Heart left ventricle (tissue), 16 donors: Measurements from ENCODE around the gene SIGLECL1. TPM values are rescaled to one million over a fixed set of nuclear protein-coding genes. Genes with fewer than 3 reads are reported as not detected.

Source experiments
- ATAC-seq, 4 donors: fragments of 200-7000 bp; cut with Tn5 transposase; one replicate each; pipeline ENCODE4 v1.9.1; 2020 to 2022; ENCODE audit warnings: moderate library complexity in 4 of 4, mild to moderate bottlenecking in 3 of 4, moderate number of reproducible peaks in 1 of 4
- DNase-seq, 5 donors: peaks; one replicate each; pipeline ENCODE4 v3.0.0-alpha.2; 2020
- H3K27ac ChIP-seq, 12 donors: fragments of 200-600 bp; sonication (generic) in 4 of 12; one replicate each; pipeline versions ENCODE4 v1.5.0 to v1.8.0; 2016 to 2022; ENCODE audit warnings: mild to moderate bottlenecking in 2 of 12
- H3K27me3 ChIP-seq, 9 donors: fragments of 200-600 bp; sonication (generic) in 2 of 9; one replicate each; pipeline versions ENCODE4 v1.5.1 to v1.8.0; 2016 to 2022; ENCODE audit warnings: mild to moderate bottlenecking in 3 of 9
- H3K36me3 ChIP-seq, 9 donors: fragments of 200-600 bp; sonication (generic) in 2 of 9; one replicate each; pipeline versions ENCODE4 v1.5.0 to v1.8.0; 2018 to 2022; ENCODE audit warnings: mild to moderate bottlenecking in 2 of 9
- H3K4me1 ChIP-seq, 12 donors: fragments of 200-600 bp; sonication (generic) in 4 of 12; one replicate each; pipeline versions ENCODE4 v1.5.0 to v1.8.0; 2016 to 2022; ENCODE audit warnings: mild to moderate bottlenecking in 3 of 12
- H3K4me3 ChIP-seq, 12 donors: fragments of 200-600 bp; sonication (generic) in 4 of 12; one replicate each; pipeline versions ENCODE4 v1.5.0 to v1.8.0; 2017 to 2022; ENCODE audit warnings: mild to moderate bottlenecking in 9 of 12, moderate library complexity in 4 of 12
- H3K9me3 ChIP-seq, 12 donors: fragments of 200-600 bp; sonication (generic) in 4 of 12; one replicate each; pipeline versions ENCODE4 v1.5.0 to v1.8.0; 2016 to 2022; ENCODE audit warnings: mild to moderate bottlenecking in 1 of 12
- CTCF ChIP-seq, 12 donors: fragments of 200-600 bp; sonication (generic) in 4 of 12; IDR thresholded peaks; one replicate each; pipeline versions ENCODE4 v1.5.0 to v1.8.0; 2018 to 2022; ENCODE audit warnings: antibody characterized with exemption in 12 of 12, mild to moderate bottlenecking in 5 of 12
- POLR2A ChIP-seq, 2 donors: fragments of 450-650 bp; IDR thresholded peaks; one replicate each; pipeline ENCODE4 v1.6.1; 2017; ENCODE audit warnings: antibody characterized with exemption in 2 of 2, mild to moderate bottlenecking in 2 of 2, moderate library complexity in 2 of 2
- WGBS, 4 donors: extraction: QIAGEN DNeasy Blood & Tissue Kit in 2 of 4; methylation state at CpG; one replicate each; pipeline versions ENCODE4 v1.1.5 to v1.1.7; 2013 to 2018; 5-methylcytosine and 5-hydroxymethylcytosine counted together
- intact Hi-C, 10 donors: fragments of 100-400 bp; cut with DNase I; formaldehyde crosslinking; loops; one replicate each; pipeline versions ENCODE4 v1.11.1 to v1.14.2; 2022
- long read RNA-seq, 3 donors: library from polyadenylated mRNA; unstranded; transcript quantifications; one replicate each; pipeline ENCODE4 v2.0.0, GENCODE V29; 2020 to 2021
- polyA plus RNA-seq, 2 donors: library from polyadenylated mRNA; stranded (reverse); fragments of 200-250 nt; gene quantifications; one replicate each; pipeline ENCODE4 v1.2.3, GENCODE V29; 2013
- total RNA-seq, 9 donors: library from RNA; depleted of rRNA in 2 of 9; stranded (reverse); fragments of >200 nt in 2 of 9; fragmentation: NEBNext Ultra II Directional in 3 of 9; extraction: Animal tissue kit (Norgen Biotek cat#: 25700) in 3 of 9; gene quantifications; one replicate each; pipeline versions ENCODE4 v1.1.0 to v1.2.4, GENCODE V29; 2016 to 2023
- donor health status: ischemic (EF 13 %, LVEDD 7.1; RV severe dilation, severe dysfunction).
- donor health status: healthy with polysubstance abuse.
- donor health status: DM: no; HTN: yes; CAD: no.
- donor health status: DM: no; HTN: no; CAD: no.
- donor health status: ischemic (EF 25% LVEDD 6.9; RV normal size, moderate dysfunction).
- donor health status: ischemic (EF 25% LVEDD 5.7; RV mildly dilated, moderate dysfunction).
- donor health status: healthy.
- donor health status: DM: yes; HTN: yes; CAD: no.
- donor health status: ischemic (EF 35%, LVEDD 5.7; RV mildly dilated, moderate dysfunction).
- donor health status: nonischemic (EF 11% LVEDD 7.7; RV severe dilation, severe dysfunction).
- donor health status: DM: yes; HTN: yes; CAD: no.
- donor health status: PGD.
- donor health status: ischemic (EF 29% LVEDD 5.4; RV normal size, mild dysfunction).
- donor health status: nonischemic (EF 23%, LVEDD 6.1; RV moderate dilation, normal function).

SIGLECL1 gene
- total RNA-seq (not detected), polyA plus RNA-seq (not detected)
- long read RNA-seq, donor 1, result 0 reads
- long read RNA-seq, donor 2, result 0 reads
- long read RNA-seq, donor 3, result 0 reads

GRCh38 chr19:51250786-51251467 is at the start of gene SIGLECL1:
Gene SIGLECL1 (plus strand): TSS chr19:51251080. CDS start chr19:51264073, 12,993 bp downstream.
- TF ChIP-seq CTCF (IDR thresholded peaks at IDR 0.05) (no peak), POLR2A (IDR thresholded peaks at IDR 0.05) (no peak)
- WGBS, 4 donors, result 90 to 95% (median 93%) methylated on average over 23 of the region's 23 CpGs
- intact Hi-C loops, result loop anchor here in 1 of 10 donors (10.0 kb wide), 1 partner anchor 96 kb away; no protein-coding TSS in a partner anchor

GRCh38 chr19:51201712-51202111 is 49.2 kb upstream of the SIGLECL1 start:
- ATAC-seq (no peak), DNase-seq (no peak)
- intact Hi-C loops, result no loop called here
- Histone ChIP-seq H3K36me3 (no peaks in the 10 kb centered on the region), H3K27me3 (peaks cover 0 to 45% (median 5%) of the 10 kb centered on the region in 9 donors), H3K4me1 (peaks cover 0 to 15% (median 0%) of the 10 kb centered on the region in 12 donors), H3K9me3 (no peaks in the 10 kb centered on the region), H3K4me3 (no peak overlapping the region), H3K27ac (no peak overlapping the region)
- no peak for TF ChIP-seq CTCF (IDR thresholded peaks at IDR 0.05)
- 58 to 72% (median 62%) methylated on average over 5 of the region's 5 CpGs for WGBS, 4 donors

More at GRCh38 chr19:51250786-51251467, at the start of gene SIGLECL1:
- no peak within 1 kb of the TSS for H3K27ac ChIP-seq
- H3K9me3 ChIP-seq, result no peaks in the 10 kb centered on the region
- peaks cover 0 to 47% (median 0%) of the 10 kb centered on the region in 12 donors for H3K4me1 ChIP-seq
- ATAC-seq (no peak), DNase-seq (no peak)
- H3K4me3 ChIP-seq, result no peak within 1 kb of the TSS
- H3K36me3 ChIP-seq, result no peaks in the 10 kb centered on the region
- peaks cover 0 to 10% (median 0%) of the 10 kb centered on the region in 9 donors for H3K27me3 ChIP-seq

- intact Hi-C loops, result no loop called here
- no peak for ATAC-seq
- TF ChIP-seq POLR2A (IDR thresholded peaks at IDR 0.05) (no peak), CTCF (IDR thresholded peaks at IDR 0.05) (no peak)
These were observed 47.0 kb upstream of the SIGLECL1 start for GRCh38 chr19:51203916-51204315.

GRCh38 chr19:51204321-51204720 is 46.6 kb upstream of the SIGLECL1 start:
- intact Hi-C loops, result no loop called here
- DNase-seq (no peak), ATAC-seq (no peak)
- Histone ChIP-seq H3K27ac (peak overlapping the region in 1 of 12 donors; percentile 51), H3K4me1 (peaks cover 0 to 15% (median 0%) of the 10 kb centered on the region in 12 donors), H3K4me3 (no peak overlapping the region), H3K36me3 (no peaks in the 10 kb centered on the region), H3K27me3 (peaks cover 0 to 34% (median 5%) of the 10 kb centered on the region in 9 donors), H3K9me3 (no peaks in the 10 kb centered on the region)
- TF ChIP-seq POLR2A (IDR thresholded peaks at IDR 0.05), result no peak
- no peak for TF ChIP-seq CTCF (IDR thresholded peaks at IDR 0.05)
- 69 to 75% (median 73%) methylated on average over 6 of the region's 6 CpGs for WGBS, 4 donors

More at GRCh38 chr19:51203916-51204315, 47.0 kb upstream of the SIGLECL1 start:
- WGBS, 4 donors, result 54 to 58% (median 56%) methylated on average over 3 of the region's 3 CpGs
- H3K27me3 ChIP-seq, result peaks cover 0 to 38% (median 5%) of the 10 kb centered on the region in 9 donors
- DNase-seq, result no peak
- H3K36me3 ChIP-seq, result no peaks in the 10 kb centered on the region
- peak overlapping the region in 1 of 12 donors; percentile 51 for H3K27ac ChIP-seq
- H3K4me1 ChIP-seq, result peaks cover 0 to 15% (median 0%) of the 10 kb centered on the region in 12 donors
- no peak overlapping the region for H3K4me3 ChIP-seq
- H3K9me3 ChIP-seq, result no peaks in the 10 kb centered on the region
